Measurements from ENCODE around the gene NEK4. TPM values are rescaled to one million over a fixed set of nuclear protein-coding genes. Genes with fewer than 3 reads are reported as not detected.
"Not testable (repeated sequence)": the region's sequence is repeated elsewhere in the genome, so short reads cannot be mapped to it uniquely, and the experiment has no call there.

NEK4 gene
- total and polyA plus RNA-seq, 10 donors, result 3.2 to 28.0 (median 23.3) TPM

- Histone ChIP-seq H3K9me3 (no peaks in the 10 kb centered on the region), H3K27me3 (replicated peaks in 1 of 7) (no peaks in the 10 kb centered on the region), H3K27ac (peak overlapping the region in 6 of 8 donors; percentile 34 to 80 (median 55)), H3K4me1 (peaks cover 0 to 13% (median 7%) of the 10 kb centered on the region in 6 donors), H3K36me3 (no peaks in the 10 kb centered on the region), H3K4me3 (no peak overlapping the region)
- 52 to 65% (median 56%) methylated on average over 6 to 11 of the region's 11 CpGs for WGBS, 5 donors
- DNase-seq, result peak; percentile 73
- intact Hi-C loops (cut with DNase I; ENCODE audit: low total_unique reads), result no loop called here
- TF ChIP-seq CTCF (IDR thresholded peaks at IDR 0.05 in 8 of 11, conservative IDR thresholded peaks at IDR 0.05 in 3 of 11), result no peak
- no peak for TF ChIP-seq POLR2A (IDR thresholded peaks at IDR 0.05)
- no peak for TF ChIP-seq POLR2AphosphoS5 (IDR thresholded peaks at IDR 0.05)
These were observed 8.5 kb upstream of the NEK4 start for GRCh38 chr3:52779011-52779836.

- Histone ChIP-seq H3K9me3 (no peaks in the 10 kb centered on the region), H3K27me3 (replicated peaks in 1 of 7) (no peaks in the 10 kb centered on the region), H3K27ac (no peak overlapping the region), H3K4me1 (peaks cover 0 to 13% (median 7%) of the 10 kb centered on the region in 6 donors), H3K4me3 (no peak overlapping the region), H3K36me3 (no peaks in the 10 kb centered on the region)
- intact Hi-C loops (cut with DNase I; ENCODE audit: low total_unique reads), result no loop called here
- TF ChIP-seq POLR2AphosphoS5 (IDR thresholded peaks at IDR 0.05) (no peak), POLR2A (IDR thresholded peaks at IDR 0.05) (no peak), CTCF (IDR thresholded peaks at IDR 0.05 in 8 of 11, conservative IDR thresholded peaks at IDR 0.05 in 3 of 11) (no peak)
- WGBS, 5 donors, result 53 to 66% (median 61%) methylated on average over 14 to 17 of the region's 17 CpGs
- DNase-seq, result peak; percentile 56
These were observed 7.4 kb upstream of the NEK4 start for GRCh38 chr3:52777959-52778805.

GRCh38 chr3:52777127-52777958 is 6.6 kb upstream of the NEK4 start, which contains the start of gene ITIH1:
Gene ITIH1 (plus strand): TSS chr3:52777599. CDS start chr3:52777616, 17 bp downstream.
- peak; percentile 63 for DNase-seq
- 85 to 93% (median 90%) methylated on average over 8 to 12 of the region's 12 CpGs for WGBS, 5 donors
- intact Hi-C loops (cut with DNase I; ENCODE audit: low total_unique reads), result no loop called here

GRCh38 chr3:52776486-52776885 is 5.7 kb upstream of the NEK4 start:
- H3K36me3 ChIP-seq; H3K4me3 ChIP-seq; DNase-seq; H3K27ac ChIP-seq; H3K27me3 ChIP-seq (replicated peaks in 1 of 7); H3K9me3 ChIP-seq; intact Hi-C loops (cut with DNase I; ENCODE audit: low total_unique reads): not testable (repeated sequence)
- peaks cover 0 to 16% (median 9%) of the 10 kb centered on the region in 6 donors for H3K4me1 ChIP-seq
- WGBS, 5 donors, result 83 to 93% (median 90%) methylated on average over 6 of the region's 6 CpGs

More at GRCh38 chr3:52777127-52777958, 6.6 kb upstream of the NEK4 start, which contains the start of gene ITIH1:
- Histone ChIP-seq H3K4me1 (peaks cover 0 to 13% (median 7%) of the 10 kb centered on the region in 6 donors), H3K36me3 (no peaks in the 10 kb centered on the region), H3K4me3 (no peak within 1 kb of the TSS), H3K27ac (no peak within 1 kb of the TSS), H3K27me3 (replicated peaks in 1 of 7) (no peaks in the 10 kb centered on the region), H3K9me3 (no peaks in the 10 kb centered on the region)
- no peak for TF ChIP-seq POLR2AphosphoS5 (IDR thresholded peaks at IDR 0.05)
- TF ChIP-seq CTCF (IDR thresholded peaks at IDR 0.05 in 8 of 11, conservative IDR thresholded peaks at IDR 0.05 in 3 of 11), result no peak
- no peak for TF ChIP-seq POLR2A (IDR thresholded peaks at IDR 0.05)
